ENCODE data around the gene SLC6A7.

DNA sequence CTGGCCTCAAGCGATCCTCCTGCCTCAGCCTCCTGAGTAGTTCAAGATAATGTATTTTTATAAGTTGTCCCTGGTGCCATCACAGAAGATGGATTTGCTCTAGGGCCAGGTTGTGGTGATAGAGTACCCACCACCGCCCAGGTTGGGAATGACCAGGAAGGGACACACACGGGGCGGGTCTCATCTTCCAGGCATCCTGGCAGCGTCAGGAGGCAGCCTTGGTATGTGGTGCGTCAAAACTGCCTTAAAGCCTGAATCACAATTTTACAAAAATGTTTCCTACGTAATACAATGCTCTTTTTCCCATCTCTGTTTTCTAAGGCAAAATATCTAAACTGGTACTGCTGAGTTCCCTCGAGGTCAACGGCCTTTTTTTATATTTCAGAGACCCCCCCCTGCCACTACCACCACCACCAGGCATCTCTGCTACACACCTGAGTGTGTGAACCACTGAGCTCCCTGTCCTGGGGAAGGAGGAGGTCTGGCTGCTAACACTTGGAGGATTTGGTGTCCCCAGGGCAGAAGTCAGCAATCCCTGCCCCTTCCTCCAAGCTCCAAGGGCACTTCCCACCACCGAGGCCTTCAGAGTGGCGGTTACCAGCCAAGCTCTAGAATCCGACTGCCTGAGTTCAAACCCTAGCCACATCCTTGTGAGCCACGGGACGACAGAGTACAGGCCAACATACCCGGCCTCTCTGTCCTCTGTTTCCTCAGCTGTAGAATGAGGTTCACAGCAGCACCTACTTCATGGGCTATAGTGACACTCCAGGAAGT lies 47.3 kb downstream of the SLC6A7 start:
- no peak for TF ChIP-seq ZFP3 (tag by site-specific recombination; IDR thresholded peaks at IDR 0.05; ENCODE audit: low read depth)
- no peak for TF ChIP-seq ZNF335 (tag by site-specific recombination; conservative IDR thresholded peaks at IDR 0.05)
- TF ChIP-seq, protein P1, sequence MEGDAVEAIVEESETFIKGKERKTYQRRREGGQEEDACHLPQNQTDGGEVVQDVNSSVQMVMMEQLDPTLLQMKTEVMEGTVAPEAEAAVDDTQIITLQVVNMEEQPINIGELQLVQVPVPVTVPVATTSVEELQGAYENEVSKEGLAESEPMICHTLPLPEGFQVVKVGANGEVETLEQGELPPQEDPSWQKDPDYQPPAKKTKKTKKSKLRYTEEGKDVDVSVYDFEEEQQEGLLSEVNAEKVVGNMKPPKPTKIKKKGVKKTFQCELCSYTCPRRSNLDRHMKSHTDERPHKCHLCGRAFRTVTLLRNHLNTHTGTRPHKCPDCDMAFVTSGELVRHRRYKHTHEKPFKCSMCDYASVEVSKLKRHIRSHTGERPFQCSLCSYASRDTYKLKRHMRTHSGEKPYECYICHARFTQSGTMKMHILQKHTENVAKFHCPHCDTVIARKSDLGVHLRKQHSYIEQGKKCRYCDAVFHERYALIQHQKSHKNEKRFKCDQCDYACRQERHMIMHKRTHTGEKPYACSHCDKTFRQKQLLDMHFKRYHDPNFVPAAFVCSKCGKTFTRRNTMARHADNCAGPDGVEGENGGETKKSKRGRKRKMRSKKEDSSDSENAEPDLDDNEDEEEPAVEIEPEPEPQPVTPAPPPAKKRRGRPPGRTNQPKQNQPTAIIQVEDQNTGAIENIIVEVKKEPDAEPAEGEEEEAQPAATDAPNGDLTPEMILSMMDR (tag by site-specific recombination; IDR thresholded peaks at IDR 0.05), result no peak

Measured in HEK293 (cell line).